ENCODE data around the gene ABCA8.

The ABCA8 gene

GRCh38 chr17:68910789-68911431, 44.3 kb downstream of the ABCA8 start:
- H3K9me3 ChIP-seq (ENCODE audit: control insufficient read depth, insufficient read depth, low read length), result no peaks in the 10 kb centered on the region
- peaks cover 10% of the 10 kb centered on the region for H3K4me1 ChIP-seq (ENCODE audit: insufficient read depth, low read length)
- H3K9ac ChIP-seq (ENCODE audit: low read depth, low read length), result no peak overlapping the region
- H3K36me3 ChIP-seq (ENCODE audit: insufficient read depth, low read length), result no peaks in the 10 kb centered on the region

DNA sequence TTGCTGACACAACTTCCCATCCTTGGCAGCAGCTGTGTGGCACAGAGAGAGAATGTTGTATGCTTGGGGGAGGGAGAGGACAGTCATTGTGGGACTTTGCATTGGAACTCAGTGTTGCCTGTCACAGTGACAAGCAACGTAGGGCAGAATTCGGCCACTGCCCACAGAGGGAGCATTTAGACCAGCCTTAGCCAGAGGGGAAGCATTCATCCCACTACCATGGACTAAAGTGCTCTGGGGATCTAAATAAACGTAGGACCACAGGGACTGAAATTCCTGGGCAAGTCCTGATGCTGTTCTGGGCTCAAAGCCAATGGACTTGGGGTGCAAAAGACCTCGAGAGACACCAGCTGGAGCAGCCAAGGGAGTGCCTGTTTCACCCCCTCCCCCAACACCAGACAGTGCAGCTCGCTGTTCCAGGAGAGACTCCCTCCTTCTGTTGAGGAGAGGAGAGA, 44.9 kb downstream of the ABCA8 start:
- no peaks in the 10 kb centered on the region for H3K36me3 ChIP-seq (ENCODE audit: insufficient read depth, low read length)
- no peaks in the 10 kb centered on the region for H3K9me3 ChIP-seq (ENCODE audit: control insufficient read depth, insufficient read depth, low read length)
- peaks cover 10% of the 10 kb centered on the region for H3K4me1 ChIP-seq (ENCODE audit: insufficient read depth, low read length)
- H3K9ac ChIP-seq (ENCODE audit: low read depth, low read length), result no peak overlapping the region

GRCh38 chr17:68909066-68909465, 46.1 kb downstream of the ABCA8 start:
- H3K9me3 ChIP-seq (ENCODE audit: control insufficient read depth, insufficient read depth, low read length), result no peaks in the 10 kb centered on the region
- peaks cover 10% of the 10 kb centered on the region for H3K4me1 ChIP-seq (ENCODE audit: insufficient read depth, low read length)
- H3K36me3 ChIP-seq (ENCODE audit: insufficient read depth, low read length), result no peaks in the 10 kb centered on the region
- H3K9ac ChIP-seq (ENCODE audit: low read depth, low read length), result peak overlapping the region; percentile 7; the same call in 1 of the 2 replicates

DNA sequence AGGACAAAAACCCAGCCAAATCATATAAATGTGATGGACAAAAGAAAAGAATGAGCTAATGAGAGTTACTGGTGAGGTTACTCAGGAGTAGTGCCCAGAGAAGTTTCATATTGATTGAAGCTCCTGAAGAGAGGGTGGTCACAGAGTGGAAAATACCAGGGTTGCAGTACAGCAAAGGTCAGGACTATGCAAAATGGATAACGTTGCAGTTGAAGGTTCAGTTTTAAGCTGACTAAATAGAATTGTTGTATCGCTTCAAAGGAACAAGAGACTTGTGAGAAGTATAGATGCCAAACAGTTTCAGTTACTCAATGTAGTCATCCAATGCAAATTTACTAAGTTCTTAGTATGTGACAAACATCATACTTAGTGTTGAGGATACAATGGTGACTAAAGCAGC, 47.1 kb downstream of the ABCA8 start:
- H3K9ac ChIP-seq (ENCODE audit: low read depth, low read length), result no peak overlapping the region
- no peaks in the 10 kb centered on the region for H3K9me3 ChIP-seq (ENCODE audit: control insufficient read depth, insufficient read depth, low read length)
- no peaks in the 10 kb centered on the region for H3K36me3 ChIP-seq (ENCODE audit: insufficient read depth, low read length)
- H3K4me1 ChIP-seq (ENCODE audit: insufficient read depth, low read length), result peaks cover 10% of the 10 kb centered on the region

- Histone ChIP-seq H3K4me1 (ENCODE audit: insufficient read depth, low read length) (peaks cover 10% of the 10 kb centered on the region), H3K36me3 (ENCODE audit: insufficient read depth, low read length) (no peaks in the 10 kb centered on the region), H3K9me3 (ENCODE audit: control insufficient read depth, insufficient read depth, low read length) (no peaks in the 10 kb centered on the region), H3K9ac (ENCODE audit: low read depth, low read length) (no peak overlapping the region)
Measured at GRCh38 chr17:68906638-68907037, 48.6 kb downstream of the ABCA8 start.

DNA sequence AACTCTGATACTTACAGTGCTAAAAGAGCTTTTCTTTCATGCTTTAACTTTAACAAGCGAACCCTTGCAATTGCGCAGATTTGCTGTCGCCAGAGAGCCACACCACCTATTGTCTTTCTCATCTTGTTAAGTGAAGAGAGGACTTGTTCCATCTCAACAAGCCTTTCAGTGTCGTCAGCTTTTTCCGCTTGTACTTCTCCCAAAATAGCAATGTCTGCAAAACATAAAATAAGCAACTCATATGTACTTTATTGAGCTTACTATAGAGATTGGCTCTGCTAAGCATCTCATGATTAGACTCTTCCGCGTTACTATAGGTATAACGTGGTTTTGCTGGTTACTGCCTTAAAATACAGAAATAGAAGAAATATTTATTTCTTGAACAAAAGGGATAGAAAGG, 51.9 kb downstream of the ABCA8 start:
- Histone ChIP-seq H3K4me1 (ENCODE audit: insufficient read depth, low read length) (no peaks in the 10 kb centered on the region), H3K9me3 (ENCODE audit: control insufficient read depth, insufficient read depth, low read length) (no peaks in the 10 kb centered on the region), H3K9ac (ENCODE audit: low read depth, low read length) (no peak overlapping the region), H3K36me3 (ENCODE audit: insufficient read depth, low read length) (no peaks in the 10 kb centered on the region)

GRCh38 chr17:68897557-68897956, 57.6 kb downstream of the ABCA8 start:
- H3K36me3 ChIP-seq (ENCODE audit: insufficient read depth, low read length), result no peaks in the 10 kb centered on the region
- H3K9me3 ChIP-seq (ENCODE audit: control insufficient read depth, insufficient read depth, low read length), result no peaks in the 10 kb centered on the region
- H3K9ac ChIP-seq (ENCODE audit: low read depth, low read length), result no peak overlapping the region
- H3K4me1 ChIP-seq (ENCODE audit: insufficient read depth, low read length), result no peaks in the 10 kb centered on the region

GRCh38 chr17:68892658-68893057, 62.5 kb downstream of the ABCA8 start:
- Histone ChIP-seq H3K9me3 (ENCODE audit: control insufficient read depth, insufficient read depth, low read length) (no peaks in the 10 kb centered on the region), H3K36me3 (ENCODE audit: insufficient read depth, low read length) (no peaks in the 10 kb centered on the region), H3K4me1 (ENCODE audit: insufficient read depth, low read length) (no peaks in the 10 kb centered on the region), H3K9ac (ENCODE audit: low read depth, low read length) (no peak overlapping the region)

DNA sequence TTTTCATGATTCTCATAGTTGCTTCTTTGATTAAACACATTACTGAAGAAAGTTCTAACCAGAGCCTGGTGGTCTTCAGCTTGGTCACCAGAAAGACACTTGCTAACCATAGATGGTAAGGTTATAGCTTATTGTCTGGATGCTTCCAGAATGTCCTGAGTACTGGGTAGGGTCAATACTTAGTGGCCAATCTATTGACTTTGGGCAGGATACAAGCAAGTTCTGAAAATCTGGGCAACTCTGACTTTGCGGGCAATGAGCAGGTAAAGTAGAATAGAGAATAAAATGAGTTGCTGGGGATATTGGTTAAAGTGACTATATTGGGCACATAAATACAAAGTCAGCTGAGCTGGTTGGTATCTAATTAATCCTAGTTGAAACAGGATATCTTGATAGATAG, 63.0 kb downstream of the ABCA8 start:
- Histone ChIP-seq H3K9ac (ENCODE audit: low read depth, low read length) (no peak overlapping the region), H3K4me1 (ENCODE audit: insufficient read depth, low read length) (no peaks in the 10 kb centered on the region), H3K9me3 (ENCODE audit: control insufficient read depth, insufficient read depth, low read length) (no peaks in the 10 kb centered on the region), H3K36me3 (ENCODE audit: insufficient read depth, low read length) (no peaks in the 10 kb centered on the region)

DNA sequence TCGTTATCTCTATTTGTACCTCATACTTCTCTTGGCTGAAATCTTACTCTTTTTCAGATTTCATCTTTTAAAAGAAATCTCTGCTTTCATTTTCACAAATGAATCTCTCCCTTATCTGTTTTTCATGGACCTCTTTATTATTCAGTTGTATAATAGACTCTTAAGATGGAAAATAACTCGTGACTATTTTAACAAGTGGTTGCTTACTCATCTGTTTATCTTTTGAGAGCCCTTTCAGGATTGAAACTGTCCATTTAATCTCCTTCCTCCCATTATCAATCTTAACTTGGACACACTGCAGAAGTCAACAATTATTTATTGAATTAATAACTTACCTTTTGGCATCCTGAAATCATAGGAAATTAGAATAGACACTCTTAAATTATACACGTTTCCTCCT, 68.8 kb downstream of the ABCA8 start:
- Histone ChIP-seq H3K9ac (ENCODE audit: low read depth, low read length) (no peak overlapping the region), H3K4me1 (ENCODE audit: insufficient read depth, low read length) (no peaks in the 10 kb centered on the region), H3K36me3 (ENCODE audit: insufficient read depth, low read length) (no peaks in the 10 kb centered on the region), H3K9me3 (ENCODE audit: control insufficient read depth, insufficient read depth, low read length) (no peaks in the 10 kb centered on the region; the same call in 1 of the 2 replicates)

DNA sequence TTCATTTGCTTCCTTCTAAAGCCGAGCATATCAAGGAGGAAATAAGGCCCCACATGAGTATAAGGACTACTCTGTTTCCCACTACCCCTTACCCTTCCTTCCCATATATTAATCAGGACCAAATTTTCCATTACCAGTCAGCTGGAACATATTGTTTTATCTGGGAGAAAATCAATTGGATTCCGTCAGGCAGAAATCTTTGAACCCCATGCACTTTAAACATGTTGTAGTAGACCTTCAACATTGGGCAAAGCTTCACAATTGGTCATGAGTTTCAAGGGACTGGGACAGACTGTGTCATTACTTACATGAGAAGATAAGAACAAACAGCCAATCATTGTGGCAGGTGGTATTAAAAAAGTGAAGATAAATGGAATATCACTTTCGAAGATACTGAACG, 70.3 kb downstream of the ABCA8 start:
- no peak overlapping the region for H3K9ac ChIP-seq (ENCODE audit: low read depth, low read length)
- H3K36me3 ChIP-seq (ENCODE audit: insufficient read depth, low read length), result no peaks in the 10 kb centered on the region
- H3K4me1 ChIP-seq (ENCODE audit: insufficient read depth, low read length), result no peaks in the 10 kb centered on the region
- H3K9me3 ChIP-seq (ENCODE audit: control insufficient read depth, insufficient read depth, low read length), result peaks cover 5% of the 10 kb centered on the region

DNA sequence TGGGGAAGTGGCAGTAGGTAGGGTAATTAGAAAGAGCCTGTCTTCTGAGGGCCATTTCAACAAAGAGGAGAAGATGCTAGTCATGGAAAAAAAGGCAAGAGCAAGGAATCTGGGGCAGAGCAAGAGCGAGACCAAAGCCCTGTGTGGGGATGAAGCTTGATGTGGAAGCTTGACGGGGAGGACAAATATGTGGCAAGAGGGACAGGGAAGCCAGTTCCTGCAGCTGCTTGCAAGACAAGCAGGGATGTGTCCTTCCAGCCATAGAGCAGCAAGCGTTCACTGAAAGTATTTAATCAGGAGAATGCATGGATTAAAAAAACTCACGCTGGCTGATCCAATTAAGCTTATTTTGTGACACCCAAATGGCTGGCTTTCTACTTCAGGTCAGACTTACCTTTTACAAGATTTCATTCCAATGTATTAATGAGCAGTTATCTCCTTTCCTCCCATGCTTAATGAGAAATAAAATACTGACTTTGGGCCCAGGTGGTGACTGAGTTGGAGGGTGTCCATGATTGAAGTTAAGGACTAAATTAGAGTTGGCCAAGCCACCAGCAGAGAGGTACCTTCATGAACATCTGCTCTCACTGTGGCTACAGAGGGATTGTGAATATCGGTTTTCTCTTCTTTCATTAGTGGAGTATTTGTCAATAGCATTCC, 76.8 kb downstream of the ABCA8 start:
- Histone ChIP-seq H3K36me3 (ENCODE audit: insufficient read depth, low read length) (no peaks in the 10 kb centered on the region), H3K4me1 (ENCODE audit: insufficient read depth, low read length) (no peaks in the 10 kb centered on the region), H3K9me3 (ENCODE audit: control insufficient read depth, insufficient read depth, low read length) (peaks cover 8% of the 10 kb centered on the region), H3K9ac (ENCODE audit: low read depth, low read length) (no peak overlapping the region)

GRCh38 chr17:68871447-68871846, 83.7 kb downstream of the ABCA8 start:
- Histone ChIP-seq H3K4me1 (ENCODE audit: insufficient read depth, low read length) (no peaks in the 10 kb centered on the region), H3K9ac (ENCODE audit: low read depth, low read length) (no peak overlapping the region), H3K36me3 (ENCODE audit: insufficient read depth, low read length) (no peaks in the 10 kb centered on the region), H3K9me3 (ENCODE audit: control insufficient read depth, insufficient read depth, low read length) (no peaks in the 10 kb centered on the region)

DNA sequence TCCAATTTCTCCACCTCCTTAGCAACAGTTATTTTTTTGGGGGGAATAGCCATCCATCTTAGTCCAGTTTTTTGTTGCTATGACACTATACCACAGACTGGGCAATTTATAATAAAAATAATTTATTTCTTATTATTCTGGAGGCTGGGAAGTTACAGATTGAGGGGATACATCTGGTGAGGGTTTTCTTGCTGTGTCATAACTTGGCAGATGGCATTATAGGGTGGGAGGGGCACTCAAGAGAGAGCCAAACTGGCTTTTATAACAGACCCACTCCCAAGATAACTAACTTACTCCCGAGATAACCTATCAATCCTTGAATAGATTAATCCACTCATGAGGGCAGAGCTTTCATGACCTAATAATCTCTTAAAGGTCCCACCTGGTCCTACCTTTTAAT, 84.2 kb downstream of the ABCA8 start:
- no peaks in the 10 kb centered on the region for H3K36me3 ChIP-seq (ENCODE audit: insufficient read depth, low read length)
- no peak overlapping the region for H3K9ac ChIP-seq (ENCODE audit: low read depth, low read length)
- no peaks in the 10 kb centered on the region for H3K4me1 ChIP-seq (ENCODE audit: insufficient read depth, low read length)
- no peaks in the 10 kb centered on the region for H3K9me3 ChIP-seq (ENCODE audit: control insufficient read depth, insufficient read depth, low read length)

GRCh38 chr17:68870161-68870826, 84.9 kb downstream of the ABCA8 start:
- no peaks in the 10 kb centered on the region for H3K4me1 ChIP-seq (ENCODE audit: insufficient read depth, low read length)
- no peaks in the 10 kb centered on the region for H3K36me3 ChIP-seq (ENCODE audit: insufficient read depth, low read length)
- no peak overlapping the region for H3K9ac ChIP-seq (ENCODE audit: low read depth, low read length)
- no peaks in the 10 kb centered on the region for H3K9me3 ChIP-seq (ENCODE audit: control insufficient read depth, insufficient read depth, low read length)

Measured in ES-I3 (cell line).